ENCODE results near the gene RELT. TPM values are rescaled to one million over a fixed set of nuclear protein-coding genes. Genes with fewer than 3 reads are reported as not detected.

RELT gene
- total and polyA plus RNA-seq, 2 experiments from 2014 or later = 2.0 to 6.3 TPM

- Histone ChIP-seq H2AFZ (no peak overlapping the region), H4K20me1 (replicated peaks; ENCODE audit: insufficient read depth) (no peaks in the 10 kb centered on the region; the same call in none of the 2 replicates), H3K4me3 (no peak overlapping the region), H3K4me2 (no peak overlapping the region), H3K27me3 (ENCODE audit: insufficient read depth) (no peaks in the 10 kb centered on the region), H3K9me2 (ENCODE audit: insufficient read depth) (no peaks in the 10 kb centered on the region), H3K27ac (ENCODE audit: low read depth) (no peak overlapping the region), H3K36me3 (ENCODE audit: insufficient read depth) (no peaks in the 10 kb centered on the region), H3K79me2 (replicated peaks; ENCODE audit: insufficient read depth) (peaks cover 5% of the 10 kb centered on the region; the same call in 1 of the 2 replicates), H3K4me1 (ENCODE audit: insufficient read depth) (no peaks in the 10 kb centered on the region), H3F3A (replicated peaks; ENCODE audit: low read depth) (no peaks in the 10 kb centered on the region)
- TF ChIP-seq NANOG (IDR thresholded peaks at IDR 0.05; ENCODE audit: borderline replicate concordance) (no peak), EZH2phosphoT487 (IDR thresholded peaks at IDR 0.05; ENCODE audit: unreplicated experiment) (no peak), REST (IDR thresholded peaks at IDR 0.05; ENCODE audit: unreplicated experiment) (no peak), STAT1 (IDR thresholded peaks at IDR 0.05; ENCODE audit: unreplicated experiment) (no peak), ETS1 (IDR thresholded peaks at IDR 0.05) (no peak), EZH2 (IDR thresholded peaks at IDR 0.05; ENCODE audit: low read depth, unreplicated experiment) (no peak), JUNB (IDR thresholded peaks at IDR 0.05; ENCODE audit: unreplicated experiment) (no peak), ZNF331 (CRISPR knock-in tag; IDR thresholded peaks at IDR 0.05; ENCODE audit: low read depth) (no peak)
- Mint-ChIP-seq H3K27ac (no peak overlapping the region), H3K4me1 (peaks cover 21% of the 10 kb centered on the region), H3K27me3 (ENCODE audit: insufficient read depth, low read depth, poor library complexity) (peaks cover 11% of the 10 kb centered on the region), H3K9me3 (no peaks in the 10 kb centered on the region), H3K36me3 (ENCODE audit: low read depth) (no peaks in the 10 kb centered on the region; the same call in 2 of the 3 replicates), H3K4me3 (no peak overlapping the region)
- ATAC-seq (no peak), DNase-seq (ENCODE audit: low spot score) (no peak)
Measured at GRCh38 chr11:73389134-73389525, 12.9 kb downstream of the RELT start.

GRCh38 chr11:73389916-73390315, 13.7 kb downstream of the RELT start:
- peaks cover 11% of the 10 kb centered on the region for H3K27me3 Mint-ChIP-seq (ENCODE audit: insufficient read depth, low read depth, poor library complexity)
- Histone ChIP-seq H3K4me2 (no peak overlapping the region), H3K27ac (ENCODE audit: low read depth) (no peak overlapping the region), H3K36me3 (ENCODE audit: insufficient read depth) (no peaks in the 10 kb centered on the region), H3K9me2 (ENCODE audit: insufficient read depth) (no peaks in the 10 kb centered on the region), H4K20me1 (replicated peaks; ENCODE audit: insufficient read depth) (no peaks in the 10 kb centered on the region; the same call in none of the 2 replicates), H3K79me2 (replicated peaks; ENCODE audit: insufficient read depth) (peaks cover 5% of the 10 kb centered on the region; the same call in 1 of the 2 replicates), H3K27me3 (ENCODE audit: insufficient read depth) (no peaks in the 10 kb centered on the region), H3F3A (replicated peaks; ENCODE audit: low read depth) (no peaks in the 10 kb centered on the region), H2AFZ (no peak overlapping the region), H3K4me3 (no peak overlapping the region), H3K4me1 (ENCODE audit: insufficient read depth) (no peaks in the 10 kb centered on the region)
- ATAC-seq (no peak), DNase-seq (ENCODE audit: low spot score) (no peak)
- H3K9me3 Mint-ChIP-seq = no peaks in the 10 kb centered on the region
- no peaks in the 10 kb centered on the region; the same call in 2 of the 3 replicates for H3K36me3 Mint-ChIP-seq (ENCODE audit: low read depth)
- no peak overlapping the region for H3K4me3 Mint-ChIP-seq
- no peak overlapping the region for H3K27ac Mint-ChIP-seq
- TF ChIP-seq NANOG (IDR thresholded peaks at IDR 0.05; ENCODE audit: borderline replicate concordance) (no peak), ETS1 (IDR thresholded peaks at IDR 0.05) (no peak)
- TF ChIP-seq, protein P1, sequence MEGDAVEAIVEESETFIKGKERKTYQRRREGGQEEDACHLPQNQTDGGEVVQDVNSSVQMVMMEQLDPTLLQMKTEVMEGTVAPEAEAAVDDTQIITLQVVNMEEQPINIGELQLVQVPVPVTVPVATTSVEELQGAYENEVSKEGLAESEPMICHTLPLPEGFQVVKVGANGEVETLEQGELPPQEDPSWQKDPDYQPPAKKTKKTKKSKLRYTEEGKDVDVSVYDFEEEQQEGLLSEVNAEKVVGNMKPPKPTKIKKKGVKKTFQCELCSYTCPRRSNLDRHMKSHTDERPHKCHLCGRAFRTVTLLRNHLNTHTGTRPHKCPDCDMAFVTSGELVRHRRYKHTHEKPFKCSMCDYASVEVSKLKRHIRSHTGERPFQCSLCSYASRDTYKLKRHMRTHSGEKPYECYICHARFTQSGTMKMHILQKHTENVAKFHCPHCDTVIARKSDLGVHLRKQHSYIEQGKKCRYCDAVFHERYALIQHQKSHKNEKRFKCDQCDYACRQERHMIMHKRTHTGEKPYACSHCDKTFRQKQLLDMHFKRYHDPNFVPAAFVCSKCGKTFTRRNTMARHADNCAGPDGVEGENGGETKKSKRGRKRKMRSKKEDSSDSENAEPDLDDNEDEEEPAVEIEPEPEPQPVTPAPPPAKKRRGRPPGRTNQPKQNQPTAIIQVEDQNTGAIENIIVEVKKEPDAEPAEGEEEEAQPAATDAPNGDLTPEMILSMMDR (conservative IDR thresholded peaks at IDR 0.05; ENCODE audit: low read depth in 2 of 2) = no peak
- H3K4me1 Mint-ChIP-seq = peaks cover 17% of the 10 kb centered on the region

All from GM23338 (cell line).